HEK293T (cell line): Measurements from ENCODE around the gene GTF2B.

Experiments used
- CTCF ChIA-PET: fragments of 350-600 bp; formaldehyde crosslinking; extraction: SDS; loops from one replicate; lab custom pipeline; 2021; ENCODE audit warnings: antibody characterized with exemption, inconsistent platforms; lab: Yijun Ruan, JAX
- POLR2A ChIA-PET: fragments of 350-600 bp; formaldehyde crosslinking; extraction: SDS; loops from one replicate; lab custom pipeline; 2020; ENCODE audit warnings: antibody characterized with exemption, inconsistent platforms; lab: Yijun Ruan, JAX
- DNase-seq: peaks from one replicate; pipeline ENCODE4 v3.0.0; 2012; ENCODE audit warnings: mixed read lengths; ENCODE audit errors: extremely low spot score
- ARNT ChIP-seq: fragments of 450-650 bp; IDR thresholded peaks from 2 replicates; pipeline ENCODE4 v1.6.1; 2017; ENCODE audit warnings: mild to moderate bottlenecking
- BHLHE40 ChIP-seq: fragments of 450-650 bp; IDR thresholded peaks from 2 replicates; pipeline ENCODE4 v1.6.1; 2016; ENCODE audit warnings: mild to moderate bottlenecking, moderate library complexity, borderline replicate concordance
- CTBP1 ChIP-seq: fragments of 450-650 bp; IDR thresholded peaks from 2 replicates; pipeline ENCODE4 v1.6.1; 2016; ENCODE audit warnings: borderline replicate concordance
- ELF4 ChIP-seq: fragments of 450-650 bp; IDR thresholded peaks from 2 replicates; pipeline ENCODE4 v1.6.1; 2017; ENCODE audit warnings: antibody characterized with exemption
- FOXA1 ChIP-seq: fragments of 450-650 bp; IDR thresholded peaks from 2 replicates; pipeline ENCODE4 v1.6.1; 2016; ENCODE audit warnings: mild to moderate bottlenecking
- FOXK2 ChIP-seq: fragments of 450-650 bp; IDR thresholded peaks from 2 replicates; pipeline ENCODE4 v1.6.1; 2016; ENCODE audit warnings: mild to moderate bottlenecking
- FOXM1 ChIP-seq: fragments of 450-650 bp; IDR thresholded peaks from 2 replicates; pipeline ENCODE4 v1.6.1; 2017; ENCODE audit warnings: mild to moderate bottlenecking, borderline replicate concordance
- HDGF ChIP-seq: fragments of 450-650 bp; IDR thresholded peaks from 2 replicates; pipeline ENCODE4 v1.6.1; 2017; ENCODE audit warnings: antibody characterized with exemption, borderline replicate concordance
- L3MBTL2 ChIP-seq: fragments of 450-650 bp; conservative IDR thresholded peaks from 2 replicates; pipeline ENCODE4 v1.6.1; 2016; ENCODE audit warnings: mild to moderate bottlenecking
- LEF1 ChIP-seq: fragments of 450-650 bp; IDR thresholded peaks from 2 replicates; pipeline ENCODE4 v1.6.1; 2017; ENCODE audit warnings: mild to moderate bottlenecking, borderline replicate concordance
- NFRKB ChIP-seq: fragments of 450-650 bp; IDR thresholded peaks from 2 replicates; pipeline ENCODE4 v1.6.1; 2016; ENCODE audit warnings: mild to moderate bottlenecking, moderate library complexity
- SP1 ChIP-seq: fragments of 450-650 bp; IDR thresholded peaks from 2 replicates; pipeline ENCODE4 v1.6.1; 2017
- SUZ12 ChIP-seq: fragments of 450-650 bp; IDR thresholded peaks from 2 replicates; pipeline ENCODE4 v1.6.1; 2016; ENCODE audit warnings: mild to moderate bottlenecking
- TARDBP ChIP-seq: fragments of 450-650 bp; IDR thresholded peaks from 2 replicates; pipeline ENCODE4 v1.6.1; 2016
- ZNF384 ChIP-seq: fragments of 450-650 bp; IDR thresholded peaks from 2 replicates; pipeline ENCODE4 v1.6.1; 2016
- TF ChIP-seq, protein P1 (sequence below): fragments of 450-650 bp; IDR thresholded peaks from 2 replicates; pipeline ENCODE4 v1.6.1; 2016

The GTF2B gene

DNA sequence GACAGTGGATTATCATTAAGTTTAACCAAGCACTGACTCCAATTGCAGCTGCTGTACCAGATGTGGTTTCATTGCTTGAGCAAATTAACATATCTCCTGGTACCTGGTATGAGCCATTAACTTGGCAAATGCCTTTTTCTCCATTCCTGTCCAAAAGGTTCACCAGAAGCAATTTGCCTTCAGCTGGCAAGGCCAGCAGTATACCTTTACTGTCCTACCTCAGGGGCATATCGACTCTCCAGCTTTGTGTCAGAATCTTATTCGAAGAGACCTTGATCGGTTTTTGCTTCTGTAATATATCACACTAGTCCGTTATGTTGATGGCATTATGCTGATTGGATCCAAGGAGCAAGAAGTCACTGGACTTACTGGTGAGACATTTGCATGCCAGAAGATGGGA, 9.5 kb upstream of the GTF2B start:
- no peak for TF ChIP-seq TARDBP
- TF ChIP-seq L3MBTL2 = no peak
- TF ChIP-seq BHLHE40 = no peak
- TF ChIP-seq HDGF = no peak
- no peak for TF ChIP-seq LEF1
- no peak for TF ChIP-seq FOXA1
- no peak for TF ChIP-seq CTBP1
- TF ChIP-seq ARNT = no peak
- no peak for TF ChIP-seq ELF4
- TF ChIP-seq FOXK2 = no peak
- TF ChIP-seq NFRKB = no peak
- TF ChIP-seq SP1 = no peak
- TF ChIP-seq SUZ12 = no peak
- TF ChIP-seq ZNF384 = no peak
- TF ChIP-seq, protein P1, sequence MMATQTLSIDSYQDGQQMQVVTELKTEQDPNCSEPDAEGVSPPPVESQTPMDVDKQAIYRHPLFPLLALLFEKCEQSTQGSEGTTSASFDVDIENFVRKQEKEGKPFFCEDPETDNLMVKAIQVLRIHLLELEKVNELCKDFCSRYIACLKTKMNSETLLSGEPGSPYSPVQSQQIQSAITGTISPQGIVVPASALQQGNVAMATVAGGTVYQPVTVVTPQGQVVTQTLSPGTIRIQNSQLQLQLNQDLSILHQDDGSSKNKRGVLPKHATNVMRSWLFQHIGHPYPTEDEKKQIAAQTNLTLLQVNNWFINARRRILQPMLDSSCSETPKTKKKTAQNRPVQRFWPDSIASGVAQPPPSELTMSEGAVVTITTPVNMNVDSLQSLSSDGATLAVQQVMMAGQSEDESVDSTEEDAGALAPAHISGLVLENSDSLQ = no peak
- no peak for TF ChIP-seq FOXM1
- DNase-seq = no peak
- CTCF ChIA-PET = no interaction called here
- POLR2A ChIA-PET = no interaction called here

DNA sequence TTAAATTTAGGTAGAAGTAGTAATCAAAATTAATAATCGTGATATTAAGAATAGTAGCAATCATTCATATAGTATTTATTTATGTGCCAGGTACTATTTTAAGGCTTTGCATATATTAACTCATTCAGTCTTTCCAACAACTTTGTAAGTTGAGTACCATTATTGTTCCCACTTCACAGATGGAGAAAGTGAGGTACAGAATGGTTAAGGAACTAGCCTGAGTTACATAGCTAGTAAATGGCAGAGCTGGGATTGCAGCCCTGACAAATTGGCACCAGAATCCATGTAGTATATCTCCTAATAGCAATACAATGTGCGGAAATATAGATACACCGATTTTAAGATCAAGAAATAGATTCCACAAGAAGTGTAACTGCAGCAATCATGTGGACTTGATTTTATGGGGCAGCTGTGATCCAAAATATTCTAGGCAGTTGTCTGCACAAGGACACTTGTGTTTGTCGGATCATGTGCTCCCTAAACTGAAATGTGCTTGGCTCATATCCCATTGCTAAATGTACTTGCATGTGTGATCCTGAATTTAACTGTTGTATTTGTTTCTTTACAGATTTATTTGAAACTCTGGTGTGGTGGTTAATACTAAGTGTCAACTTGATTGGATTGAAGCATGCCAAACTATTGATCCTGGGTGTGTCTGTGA, 5.8 kb upstream of the GTF2B start:
- no peak for DNase-seq
- CTCF ChIA-PET = no interaction called here
- TF ChIP-seq CTBP1 = no peak
- TF ChIP-seq FOXA1 = no peak
- no peak for TF ChIP-seq BHLHE40
- POLR2A ChIA-PET = no interaction called here

DNA sequence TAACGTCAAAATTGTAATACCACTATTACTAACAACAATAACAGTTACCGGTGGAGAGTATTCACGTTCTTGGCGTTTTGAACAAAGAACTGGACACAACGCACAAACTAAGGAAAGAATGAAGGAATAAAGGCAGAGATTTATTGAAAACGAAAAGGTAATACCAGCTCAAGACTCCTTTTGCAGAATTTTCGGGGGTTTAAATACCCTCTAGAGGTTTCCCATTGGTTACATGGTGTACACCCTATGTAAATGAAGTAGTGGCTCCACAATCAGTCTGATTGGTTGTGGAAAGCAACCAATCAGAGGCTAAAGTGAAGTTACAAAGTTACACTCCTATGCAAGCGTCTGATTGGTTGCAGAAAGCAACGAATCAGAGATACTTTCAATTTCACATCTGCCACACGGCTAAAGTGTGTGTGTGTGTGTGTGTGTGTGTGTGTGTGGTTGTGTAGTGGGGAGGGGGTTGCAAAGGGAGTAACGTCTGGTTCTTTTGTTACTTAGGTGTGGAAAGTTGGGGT, 1.1 kb upstream of the GTF2B start:
- TF ChIP-seq L3MBTL2 (no peak), SUZ12 (no peak), HDGF (no peak), NFRKB (no peak), ELF4 (no peak), FOXA1 (no peak), ZNF384 (no peak), ARNT (no peak), CTBP1 (no peak), FOXK2 (no peak), TARDBP (no peak), FOXM1 (no peak), LEF1 (no peak), SP1 (no peak), BHLHE40 (no peak)
- TF ChIP-seq, protein P1 = no peak
- ChIA-PET POLR2A (interaction anchor here (1.2 kb wide), 1 partner anchor 19 kb away, joined by 4 read pairs; no protein-coding TSS in a partner anchor), CTCF (interaction anchor here (0.8 kb wide), 1 partner anchor 376 kb away, joined by 3 read pairs; no protein-coding TSS in a partner anchor)
- peak; percentile 15 for DNase-seq

DNA sequence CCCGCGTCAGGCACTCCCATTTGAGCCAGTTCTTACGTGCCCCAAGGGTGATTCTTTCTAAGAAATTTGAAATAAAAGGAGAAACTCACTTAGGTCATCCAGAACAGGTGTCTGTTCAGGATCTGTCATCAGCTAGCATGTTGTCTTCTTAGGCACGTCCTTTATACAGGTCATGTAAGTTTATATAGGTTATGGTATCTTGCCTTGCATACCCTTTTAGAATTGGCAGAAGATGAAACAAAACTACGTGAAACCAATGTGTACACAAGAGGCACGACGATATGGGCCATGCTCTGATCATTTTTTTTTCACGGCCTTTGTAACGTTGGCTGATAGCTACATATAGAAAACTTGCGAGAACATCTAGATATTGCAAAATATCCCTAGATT, 579 bp upstream of the GTF2B start:
- POLR2A ChIA-PET = interaction anchor here (1.2 to 1.9 kb wide), 2 partner anchors 11 to 19 kb away, joined by 4 read pairs; no protein-coding TSS in a partner anchor
- CTCF ChIA-PET = interaction anchor here (0.8 kb wide), 1 partner anchor 375 kb away, joined by 3 read pairs; no protein-coding TSS in a partner anchor
- TF ChIP-seq LEF1 (no peak), BHLHE40 (no peak), L3MBTL2 (no peak), ELF4 (no peak), TARDBP (no peak), ARNT (no peak), FOXA1 (no peak), NFRKB (no peak), ZNF384 (no peak), HDGF (no peak), CTBP1 (no peak), FOXM1 (no peak), SUZ12 (no peak), FOXK2 (no peak), SP1 (no peak)
- TF ChIP-seq, protein P1 = no peak
- DNase-seq = no peak

DNA sequence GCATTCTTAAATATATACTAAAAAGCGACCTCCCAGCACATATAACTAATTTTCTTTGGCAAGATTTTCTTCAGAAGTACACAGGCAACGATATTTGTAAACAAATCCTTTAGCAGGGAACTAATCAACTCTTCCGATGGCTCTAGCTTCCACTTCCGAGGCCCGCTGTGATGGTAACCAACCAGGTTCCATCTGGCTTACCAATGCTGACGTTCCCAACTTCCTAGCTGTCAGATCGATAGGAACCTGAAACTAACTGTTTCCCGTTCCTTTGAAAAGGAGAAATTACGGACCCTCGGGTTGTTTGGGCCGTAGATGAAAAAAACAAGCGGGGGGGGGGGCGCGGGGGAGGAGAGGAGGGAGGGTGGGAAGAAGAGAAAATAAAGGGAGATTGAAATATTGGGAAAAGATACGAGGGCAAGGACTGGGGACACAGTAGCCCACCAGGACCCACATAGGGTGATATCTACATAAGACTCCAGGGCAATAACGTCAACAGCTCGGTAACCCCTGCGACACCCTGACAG, 513 bp downstream of the GTF2B start:
- peak; percentile 48 for DNase-seq
- POLR2A ChIA-PET = interaction anchor here (0.7 to 1.9 kb wide), 4 partner anchors 10 to 22 kb away, joined by 3 to 4 read pairs (median 4); no protein-coding TSS in a partner anchor
- TF ChIP-seq LEF1 = no peak
- TF ChIP-seq, protein P1 = no peak
- no peak for TF ChIP-seq ZNF384
- no peak for TF ChIP-seq SP1
- no peak for TF ChIP-seq ARNT
- TF ChIP-seq FOXK2 = no peak
- no peak for TF ChIP-seq BHLHE40
- no peak for TF ChIP-seq FOXA1
- no peak for TF ChIP-seq FOXM1
- no peak for TF ChIP-seq HDGF
- no peak for TF ChIP-seq CTBP1
- CTCF ChIA-PET = no interaction called here
